ENCODE data around the gene DOCK9. TPM values are rescaled to one million over a fixed set of nuclear protein-coding genes. Genes with fewer than 3 reads are reported as not detected.
A peak's percentile ranks its signal among the peaks of the same experiment; 100 is the strongest.

Gene DOCK9
- total and polyA plus RNA-seq, 9 of the 15 experiments (the other 6 are each of a cell fraction or from before 2014, with no cell fraction given) = 3.5 to 25.3 (median 16.7) TPM

GRCh38 chr13:98847780-98848179 is 130.1 kb downstream of the DOCK9 start:
- Histone ChIP-seq H3K79me2 (ENCODE audit: control insufficient read depth, insufficient read depth, low read length) (no peaks in the 10 kb centered on the region), H3K4me3 (no peak overlapping the region), H4K20me1 (replicated peaks; ENCODE audit: control insufficient read depth, insufficient read depth, low read length) (no peaks in the 10 kb centered on the region), H3K4me1 (replicated peaks in 1 of 2; ENCODE audit: control insufficient read depth in 2 of 2, insufficient read depth in 2 of 2, low read length in 2 of 2) (peaks cover 0 to 5% of the 10 kb centered on the region in 2 experiments; a peak in 1 of 5 replicates), H3K4me2 (ENCODE audit: insufficient read depth, low read length) (no peak overlapping the region), H3K27me3 (ENCODE audit: control insufficient read depth in 2 of 2, insufficient read depth in 2 of 2, low read length in 2 of 2) (no peaks in the 10 kb centered on the region), H3K9me1 (ENCODE audit: control insufficient read depth, insufficient read depth, low read length) (no peaks in the 10 kb centered on the region), H3K9me3 (replicated peaks; ENCODE audit: control insufficient read depth, insufficient read depth, low read depth, low read length) (no peaks in the 10 kb centered on the region), H3K9ac (ENCODE audit: insufficient read depth in 1 of 2, low read depth in 2 of 2, low read length in 2 of 2) (no peak overlapping the region), H2AFZ (ENCODE audit: low read depth, low read length) (no peak overlapping the region), H3K36me3 (ENCODE audit: control insufficient read depth, insufficient read depth, low read length) (peaks cover 24% of the 10 kb centered on the region; the same call in 2 of the 3 replicates), H3K27ac (ENCODE audit: extremely low read depth, low read depth, low read length) (no peak overlapping the region)
- POLR2A ChIA-PET = no interaction called here
- ATAC-seq (peak; percentile 86), FAIRE-seq (peak; percentile 61), DNase-seq (ENCODE audit: extremely low read depth in 1 of 4, low spot score in 3 of 4) (peak; percentile 16 to 60 (median 29))
- in situ Hi-C loops (cut with MboI) = no loop called here
- WGBS (ENCODE audit: insufficient coverage, low coverage, missing lambda C conversion rate) = 18% methylated on average over 5 of the region's 5 CpGs
- CTCF ChIA-PET (ENCODE audit: low intra/inter-chr PET ratio) = no interaction called here
- intact Hi-C loops (cut with micrococcal nuclease) = loop anchor here (10.0 kb wide), 1 partner anchor 417 kb away; no protein-coding TSS in a partner anchor
- no TSS peak for BruUV-seq (replicated peaks)
- TF ChIP-seq, protein P1, sequence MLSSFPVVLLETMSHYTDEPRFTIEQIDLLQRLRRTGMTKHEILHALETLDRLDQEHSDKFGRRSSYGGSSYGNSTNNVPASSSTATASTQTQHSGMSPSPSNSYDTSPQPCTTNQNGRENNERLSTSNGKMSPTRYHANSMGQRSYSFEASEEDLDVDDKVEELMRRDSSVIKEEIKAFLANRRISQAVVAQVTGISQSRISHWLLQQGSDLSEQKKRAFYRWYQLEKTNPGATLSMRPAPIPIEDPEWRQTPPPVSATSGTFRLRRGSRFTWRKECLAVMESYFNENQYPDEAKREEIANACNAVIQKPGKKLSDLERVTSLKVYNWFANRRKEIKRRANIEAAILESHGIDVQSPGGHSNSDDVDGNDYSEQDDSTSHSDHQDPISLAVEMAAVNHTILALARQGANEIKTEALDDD (IDR thresholded peaks at IDR 0.05) = peak; percentile 53; the same call in 1 of the 2 replicates
- no peak for TF ChIP-seq ZBTB8A (IDR thresholded peaks at IDR 0.05; ENCODE audit: partially characterized antibody)

- BruUV-seq (replicated peaks) = no TSS peak
- in situ Hi-C loops (cut with MboI) = no loop called here
- Histone ChIP-seq H4K20me1 (replicated peaks; ENCODE audit: control insufficient read depth, insufficient read depth, low read length) (no peaks in the 10 kb centered on the region), H3K9me3 (replicated peaks; ENCODE audit: control insufficient read depth, insufficient read depth, low read depth, low read length) (no peaks in the 10 kb centered on the region), H3K4me2 (ENCODE audit: insufficient read depth, low read length) (no peak overlapping the region), H2AFZ (ENCODE audit: low read depth, low read length) (no peak overlapping the region), H3K4me1 (replicated peaks in 1 of 2; ENCODE audit: control insufficient read depth in 2 of 2, insufficient read depth in 2 of 2, low read length in 2 of 2) (peaks cover 0 to 5% of the 10 kb centered on the region in 2 experiments; a peak in 1 of 5 replicates), H3K27me3 (ENCODE audit: control insufficient read depth in 2 of 2, insufficient read depth in 2 of 2, low read length in 2 of 2) (no peaks in the 10 kb centered on the region), H3K4me3 (no peak overlapping the region), H3K9me1 (ENCODE audit: control insufficient read depth, insufficient read depth, low read length) (no peaks in the 10 kb centered on the region), H3K36me3 (ENCODE audit: control insufficient read depth, insufficient read depth, low read length) (peaks cover 26% of the 10 kb centered on the region; the same call in 2 of the 3 replicates), H3K79me2 (ENCODE audit: control insufficient read depth, insufficient read depth, low read length) (no peaks in the 10 kb centered on the region), H3K27ac (ENCODE audit: extremely low read depth, low read depth, low read length) (no peak overlapping the region), H3K9ac (ENCODE audit: insufficient read depth in 1 of 2, low read depth in 2 of 2, low read length in 2 of 2) (no peak overlapping the region)
- FAIRE-seq (no peak), DNase-seq (ENCODE audit: extremely low read depth in 1 of 4, low spot score in 3 of 4) (no peak), ATAC-seq (no peak)
- intact Hi-C loops (cut with micrococcal nuclease) = loop anchor here (10.0 kb wide), 1 partner anchor 418 kb away; no protein-coding TSS in a partner anchor
- ChIA-PET POLR2A (no interaction called here), CTCF (ENCODE audit: low intra/inter-chr PET ratio) (no interaction called here)
- WGBS (ENCODE audit: insufficient coverage, low coverage, missing lambda C conversion rate) = 71% methylated on average over 4 of the region's 4 CpGs
- TF ChIP-seq THRA (IDR thresholded peaks at IDR 0.05) (no peak), HMGN3 (IDR thresholded peaks at IDR 0.05; ENCODE audit: borderline replicate concordance, extremely low read depth, insufficient read length, low read depth, low read length) (no peak), ZNF583 (CRISPR knock-in tag; IDR thresholded peaks at IDR 0.05) (no peak), MIER1 (IDR thresholded peaks at IDR 0.05; ENCODE audit: low read depth) (no peak), CBFA2T3 (IDR thresholded peaks at IDR 0.05) (no peak), CREB1 (IDR thresholded peaks at IDR 0.05) (no peak), CREB1 (CRISPR knock-in tag; IDR thresholded peaks at IDR 0.05) (no peak), ZNF121 (CRISPR knock-in tag; conservative IDR thresholded peaks at IDR 0.05) (no peak)
- TF ChIP-seq, protein P2, sequence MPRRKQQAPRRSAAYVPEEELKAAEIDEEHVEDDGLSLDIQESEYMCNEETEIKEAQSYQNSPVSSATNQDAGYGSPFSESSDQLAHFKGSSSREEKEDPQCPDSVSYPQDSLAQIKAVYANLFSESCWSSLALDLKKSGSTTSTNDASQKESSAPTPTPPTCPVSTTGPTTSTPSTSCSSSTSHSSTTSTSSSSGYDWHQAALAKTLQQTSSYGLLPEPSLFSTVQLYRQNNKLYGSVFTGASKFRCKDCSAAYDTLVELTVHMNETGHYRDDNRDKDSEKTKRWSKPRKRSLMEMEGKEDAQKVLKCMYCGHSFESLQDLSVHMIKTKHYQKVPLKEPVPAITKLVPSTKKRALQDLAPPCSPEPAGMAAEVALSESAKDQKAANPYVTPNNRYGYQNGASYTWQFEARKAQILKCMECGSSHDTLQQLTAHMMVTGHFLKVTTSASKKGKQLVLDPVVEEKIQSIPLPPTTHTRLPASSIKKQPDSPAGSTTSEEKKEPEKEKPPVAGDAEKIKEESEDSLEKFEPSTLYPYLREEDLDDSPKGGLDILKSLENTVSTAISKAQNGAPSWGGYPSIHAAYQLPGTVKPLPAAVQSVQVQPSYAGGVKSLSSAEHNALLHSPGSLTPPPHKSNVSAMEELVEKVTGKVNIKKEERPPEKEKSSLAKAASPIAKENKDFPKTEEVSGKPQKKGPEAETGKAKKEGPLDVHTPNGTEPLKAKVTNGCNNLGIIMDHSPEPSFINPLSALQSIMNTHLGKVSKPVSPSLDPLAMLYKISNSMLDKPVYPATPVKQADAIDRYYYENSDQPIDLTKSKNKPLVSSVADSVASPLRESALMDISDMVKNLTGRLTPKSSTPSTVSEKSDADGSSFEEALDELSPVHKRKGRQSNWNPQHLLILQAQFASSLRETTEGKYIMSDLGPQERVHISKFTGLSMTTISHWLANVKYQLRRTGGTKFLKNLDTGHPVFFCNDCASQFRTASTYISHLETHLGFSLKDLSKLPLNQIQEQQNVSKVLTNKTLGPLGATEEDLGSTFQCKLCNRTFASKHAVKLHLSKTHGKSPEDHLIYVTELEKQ (CRISPR knock-in tag; IDR thresholded peaks at IDR 0.05) = no peak
These were observed 130.9 kb downstream of the DOCK9 start for GRCh38 chr13:98846986-98847385.

All from K562 (cell line).